GM21825 (cell line): ENCODE results near the gene SULT1B1.

Experiments
- ATAC-seq: cut with Tn5 transposase; IDR thresholded peaks from one replicate; pipeline ENCODE4 v1.9.1; 2021; ENCODE audit warnings: mild to moderate bottlenecking, moderate library complexity; ENCODE audit not compliant: unreplicated experiment

The SULT1B1 gene

DNA sequence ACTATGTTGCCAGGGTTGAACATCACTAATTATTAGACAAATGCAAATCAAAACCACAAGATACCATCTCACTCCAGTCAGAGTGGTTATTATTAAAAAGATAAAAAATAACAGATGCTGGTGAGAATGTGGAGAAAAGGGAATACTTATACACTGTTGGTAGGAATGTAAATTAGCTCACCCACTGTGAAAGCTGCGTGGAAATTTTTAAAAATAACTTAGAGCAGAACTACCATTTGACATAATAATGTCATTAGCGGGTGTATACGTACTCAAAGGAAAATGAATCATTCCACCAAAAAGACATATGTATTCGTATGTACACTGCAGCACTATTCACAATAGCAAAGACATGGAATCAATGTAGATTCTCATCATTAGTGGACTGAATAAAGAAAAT lies 58.7 kb downstream of the SULT1B1 start:
- ATAC-seq, result no peak

DNA sequence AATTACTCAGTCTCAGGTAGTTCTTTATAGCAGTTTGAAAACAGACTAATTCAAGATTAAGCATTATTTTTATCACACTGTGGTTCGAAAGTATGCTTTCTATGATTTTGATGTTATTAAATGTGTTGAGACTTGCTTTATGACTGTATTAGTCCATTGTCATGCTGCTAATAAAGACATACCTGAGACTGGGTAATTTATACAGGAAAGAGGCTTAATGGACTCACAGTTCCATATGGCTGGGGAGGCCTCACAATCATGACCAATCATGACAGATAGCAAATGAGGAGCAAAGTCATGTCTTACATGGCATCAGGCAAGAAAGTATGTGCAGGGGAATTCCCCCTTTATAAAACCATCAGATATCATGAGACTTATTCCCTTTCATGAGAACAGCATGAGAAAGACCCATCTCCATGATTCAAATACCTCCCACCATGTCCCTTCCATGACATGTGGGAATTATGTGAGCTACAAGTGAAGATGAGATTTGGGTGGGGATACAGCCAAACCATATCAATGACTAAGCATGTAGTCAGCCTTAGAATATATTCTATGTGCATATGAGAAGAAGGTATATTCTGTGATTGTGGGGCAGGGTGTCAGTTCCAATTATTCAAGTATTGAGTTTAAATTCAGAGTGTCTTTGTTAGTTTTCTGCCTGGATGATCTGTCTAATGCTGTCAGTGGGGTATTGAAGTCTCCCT lies 62.7 kb downstream of the SULT1B1 start:
- ATAC-seq, result no peak

DNA sequence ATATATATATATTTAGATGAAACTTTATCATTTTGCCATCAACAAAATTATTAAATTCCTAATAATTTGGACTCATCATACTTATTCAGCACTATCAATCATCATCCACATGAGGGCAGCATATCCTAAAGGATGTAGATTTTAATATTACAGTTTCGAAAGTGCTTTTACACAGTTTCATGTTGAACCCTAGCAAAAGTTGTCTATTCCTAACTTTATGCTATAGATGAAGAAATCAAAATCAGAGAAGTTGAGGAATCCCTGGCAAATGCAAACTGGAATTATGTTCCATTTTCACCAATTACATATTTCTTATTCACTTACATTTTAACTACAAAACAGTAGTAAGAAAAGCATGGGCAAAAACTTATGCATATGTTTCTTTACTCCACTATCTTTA lies 70.8 kb downstream of the SULT1B1 start:
- no peak for ATAC-seq

DNA sequence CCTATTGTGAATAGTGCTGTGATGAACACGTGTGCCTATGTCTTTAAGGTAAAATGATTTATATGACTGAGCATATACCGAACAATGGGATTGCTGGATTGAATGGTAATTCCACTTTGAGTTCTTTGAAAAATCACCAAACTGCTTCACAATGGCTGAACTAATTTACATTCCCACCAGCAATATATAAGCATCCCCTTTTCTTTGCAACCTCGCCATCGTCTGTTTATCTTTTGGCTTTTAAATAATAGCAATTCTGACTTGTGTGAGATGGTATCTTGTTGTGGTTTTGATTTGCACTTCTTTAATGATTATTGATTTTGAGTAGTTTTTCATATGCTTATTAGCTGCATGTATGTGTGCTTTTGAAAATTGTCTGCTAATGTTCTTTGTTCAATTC lies 75.6 kb downstream of the SULT1B1 start:
- ATAC-seq, result no peak
